OCI-LY1 (cell line): ENCODE data around the gene SLC23A2.

Source experiments
- H2AFZ ChIP-seq: fragments of 200-600 bp; sonication (generic), shearing (Covaris generic); 2 replicates; pipeline ENCODE4 v1.6.0; 2014; ENCODE audit warnings: antibody characterized with exemption, mild to moderate bottlenecking, low read length
- H3F3A ChIP-seq: fragments of 200-600 bp; sonication (generic), shearing (Covaris generic); 2 replicates; pipeline ENCODE4 v1.6.0; 2014; ENCODE audit warnings: mild to moderate bottlenecking, antibody characterized with exemption, low read length, moderate library complexity; ENCODE audit not compliant: insufficient read depth
- H3K27ac ChIP-seq: fragments of 200-600 bp; sonication (generic); 2 replicates; pipeline ENCODE4 v1.5.1; 2014; ENCODE audit warnings: low read length, mixed run types, mild to moderate bottlenecking, low read depth; ENCODE audit not compliant: poor library complexity, severe bottlenecking
- H3K27me3 ChIP-seq: fragments of 200-600 bp; sonication (generic); 2 replicates; pipeline ENCODE4 v1.6.0; 2014; ENCODE audit warnings: antibody characterized with exemption, mild to moderate bottlenecking, low read length, moderate library complexity; ENCODE audit not compliant: insufficient read depth
- H3K36me3 ChIP-seq: fragments of 200-600 bp; sonication (generic); 2 replicates; pipeline ENCODE4 v1.6.1; 2014; ENCODE audit warnings: mild to moderate bottlenecking, antibody characterized with exemption, low read length, moderate library complexity, mixed read lengths; ENCODE audit not compliant: insufficient read depth
- H3K4me1 ChIP-seq: fragments of 200-600 bp; sonication (generic); 2 replicates; pipeline ENCODE4 v1.5.1; 2014; ENCODE audit warnings: mild to moderate bottlenecking, low read length, moderate library complexity; ENCODE audit not compliant: insufficient read depth, severe bottlenecking
- H3K4me2 ChIP-seq: fragments of 200-600 bp; sonication (generic), shearing (Covaris generic); 2 replicates; pipeline ENCODE4 v1.6.1; 2014; ENCODE audit warnings: low read length
- H3K4me3 ChIP-seq: fragments of 200-600 bp; sonication (generic); 2 replicates; pipeline ENCODE4 v1.5.1; 2014; ENCODE audit warnings: low read length, low read depth, mild to moderate bottlenecking, mixed read lengths; ENCODE audit not compliant: poor library complexity, severe bottlenecking
- H3K79me2 ChIP-seq: fragments of 200-600 bp; shearing (Covaris generic); 2 replicates; pipeline ENCODE4 v1.6.1; 2016; ENCODE audit warnings: mixed run types, low read length, mixed read lengths; ENCODE audit not compliant: insufficient read depth
- H3K9ac ChIP-seq: fragments of 200-600 bp; sonication (generic), shearing (Covaris generic); 2 replicates; pipeline ENCODE4 v1.6.1; 2014; ENCODE audit warnings: mild to moderate bottlenecking, low read length, mixed read lengths
- H3K9me2 ChIP-seq: fragments of 200-600 bp; sonication (generic), shearing (Covaris generic); 2 replicates; pipeline ENCODE4 v1.6.1; 2014; ENCODE audit warnings: low read depth, mild to moderate bottlenecking, low read length, mixed read lengths
- H3K9me3 ChIP-seq: fragments of 200-600 bp; shearing (Covaris generic); 2 replicates; pipeline ENCODE4 v1.6.1; 2014; ENCODE audit warnings: low read length, mixed read lengths
- H4K20me1 ChIP-seq: fragments of 200-600 bp; sonication (generic), shearing (Covaris generic); 2 replicates; pipeline ENCODE4 v1.6.0; 2016; ENCODE audit warnings: mild to moderate bottlenecking, low read length; ENCODE audit not compliant: insufficient read depth
- CTCF ChIP-seq: fragments of 200-600 bp; sonication (generic), shearing (Covaris generic); IDR thresholded peaks from 2 replicates; pipeline ENCODE4 v1.5.1; 2017; ENCODE audit warnings: mild to moderate bottlenecking, antibody characterized with exemption, low read length, moderate library complexity, mixed read lengths
- EZH2 ChIP-seq: fragments of 200-600 bp; sonication (generic), shearing (Covaris generic); IDR thresholded peaks from 2 replicates; pipeline ENCODE4 v1.8.0; 2017; ENCODE audit warnings: borderline replicate concordance, mixed run types, mild to moderate bottlenecking, antibody characterized with exemption, low read length, moderate library complexity, mixed read lengths

SLC23A2 gene

GRCh38 chr20:4916971-4917881 is 84.1 kb downstream of the SLC23A2 start:
- H3K4me3 ChIP-seq: no peak overlapping the region
- H3K9me3 ChIP-seq: no peaks in the 10 kb centered on the region
- no peak overlapping the region for H3K9ac ChIP-seq
- H3K79me2 ChIP-seq: peaks cover 24% of the 10 kb centered on the region
- TF ChIP-seq EZH2 (no peak), CTCF (no peak; the same call in 1 of the 2 replicates)
- no peak overlapping the region for H2AFZ ChIP-seq
- peaks cover 34% of the 10 kb centered on the region for H3K4me1 ChIP-seq
- peak overlapping the region; percentile 10 for H3K27ac ChIP-seq
- H4K20me1 ChIP-seq: no peaks in the 10 kb centered on the region
- no peak overlapping the region for H3K4me2 ChIP-seq
- no peaks in the 10 kb centered on the region for H3K9me2 ChIP-seq
- peaks cover 28% of the 10 kb centered on the region; the same call in 1 of the 2 replicates for H3K36me3 ChIP-seq
- H3K27me3 ChIP-seq: no peaks in the 10 kb centered on the region
- no peaks in the 10 kb centered on the region for H3F3A ChIP-seq

GRCh38 chr20:4913147-4913546 is 88.2 kb downstream of the SLC23A2 start:
- Histone ChIP-seq H3K27ac (no peak overlapping the region), H3K9ac (no peak overlapping the region), H3K36me3 (peaks cover 56% of the 10 kb centered on the region), H3K9me2 (no peaks in the 10 kb centered on the region), H4K20me1 (no peaks in the 10 kb centered on the region), H3K27me3 (no peaks in the 10 kb centered on the region), H2AFZ (no peak overlapping the region), H3K79me2 (peaks cover 27% of the 10 kb centered on the region), H3F3A (no peaks in the 10 kb centered on the region), H3K9me3 (no peaks in the 10 kb centered on the region), H3K4me1 (peaks cover 12% of the 10 kb centered on the region), H3K4me2 (no peak overlapping the region), H3K4me3 (no peak overlapping the region)
- TF ChIP-seq CTCF: no peak
- TF ChIP-seq EZH2: no peak

- Histone ChIP-seq H3K27ac (no peak overlapping the region), H3K4me2 (no peak overlapping the region), H3K9me3 (no peaks in the 10 kb centered on the region), H3F3A (no peaks in the 10 kb centered on the region), H3K9me2 (no peaks in the 10 kb centered on the region), H3K36me3 (peaks cover 61% of the 10 kb centered on the region), H3K4me3 (no peak overlapping the region), H3K79me2 (peaks cover 27% of the 10 kb centered on the region), H3K9ac (no peak overlapping the region), H2AFZ (no peak overlapping the region), H3K4me1 (peaks cover 7% of the 10 kb centered on the region), H3K27me3 (no peaks in the 10 kb centered on the region), H4K20me1 (no peaks in the 10 kb centered on the region)
- TF ChIP-seq EZH2 (no peak), CTCF (no peak)
Observed at GRCh38 chr20:4912380-4913142, 88.7 kb downstream of the SLC23A2 start.
